HG03060 (cell line): ENCODE measurements around the gene FNBP1.

Experiments used
- ATAC-seq: cut with Tn5 transposase; IDR thresholded peaks from one replicate; pipeline ENCODE4 v1.9.1; 2021; ENCODE audit warnings: low read depth, moderate number of reproducible peaks; ENCODE audit not compliant: unreplicated experiment

FNBP1 gene

GRCh38 chr9:129866394-129867135 lies 176.4 kb downstream of the FNBP1 start:
- no peak for ATAC-seq

GRCh38 chr9:129865668-129866320 lies 177.2 kb downstream of the FNBP1 start:
- ATAC-seq: no peak

GRCh38 chr9:129864991-129865647 lies 177.9 kb downstream of the FNBP1 start:
- no peak for ATAC-seq

- ATAC-seq: no peak
These were observed 179.8 kb downstream of the FNBP1 start for GRCh38 chr9:129863059-129863690.

- no peak for ATAC-seq
These were observed 181.6 kb downstream of the FNBP1 start for GRCh38 chr9:129861447-129861827.

- no peak for ATAC-seq
These were observed 182.1 kb downstream of the FNBP1 start for GRCh38 chr9:129860653-129861446.

- ATAC-seq: no peak
These were observed 184.6 kb downstream of the FNBP1 start for GRCh38 chr9:129858167-129858962.

- no peak for ATAC-seq
These were observed 185.8 kb downstream of the FNBP1 start for GRCh38 chr9:129857207-129857606.

- ATAC-seq: no peak
These were observed 188.3 kb downstream of the FNBP1 start for GRCh38 chr9:129854588-129855110.

GRCh38 chr9:129853614-129854013 lies 189.4 kb downstream of the FNBP1 start:
- ATAC-seq: no peak

- ATAC-seq: no peak
These were observed 190.4 kb downstream of the FNBP1 start for GRCh38 chr9:129852579-129852978.

- no peak for ATAC-seq
These were observed 191.2 kb downstream of the FNBP1 start for GRCh38 chr9:129851821-129852220.

- no peak for ATAC-seq
These were observed 192.0 kb downstream of the FNBP1 start for GRCh38 chr9:129850821-129851550.

GRCh38 chr9:129849901-129850300 lies 193.1 kb downstream of the FNBP1 start:
- ATAC-seq: no peak

GRCh38 chr9:129848712-129849441 lies 194.1 kb downstream of the FNBP1 start:
- no peak for ATAC-seq

- ATAC-seq: no peak
These were observed 197.6 kb downstream of the FNBP1 start for GRCh38 chr9:129845373-129845772.

GRCh38 chr9:129841071-129841470 lies 201.9 kb downstream of the FNBP1 start:
- no peak for ATAC-seq

GRCh38 chr9:129840034-129840433 lies 203.0 kb downstream of the FNBP1 start:
- ATAC-seq: no peak
